Activated CD4-positive, alpha-beta T cell treated with anti-CD3 and anti-CD28 coated beads, Interleukin-2, amount 10 ng/mL, durations not matched to agents 24 days and 14 days (primary cell): Measurements from ENCODE around the gene CDNF. TPM values are rescaled to one million over a fixed set of nuclear protein-coding genes. Genes with fewer than 3 reads are reported as not detected.
"Not testable (repeated sequence)": the region's sequence is repeated elsewhere in the genome, so short reads cannot be mapped to it uniquely, and the experiment has no call there.

ENCODE experiments used
- DNase-seq: peaks from one replicate; pipeline ENCODE4 v3.0.0; 2022
- H3K27ac Mint-ChIP-seq: one replicate; pipeline ENCODE4 v1.8.0; 2022; ENCODE audit warnings: mild to moderate bottlenecking, mixed read lengths
- H3K27me3 Mint-ChIP-seq: one replicate; pipeline ENCODE4 v1.8.0; 2022; ENCODE audit warnings: mixed read lengths
- H3K36me3 Mint-ChIP-seq: one replicate; pipeline ENCODE4 v1.8.0; 2022; ENCODE audit warnings: low read depth, mild to moderate bottlenecking, mixed read lengths
- H3K4me1 Mint-ChIP-seq: one replicate; pipeline ENCODE4 v1.8.0; 2021; ENCODE audit warnings: mixed read lengths
- H3K4me3 Mint-ChIP-seq: one replicate; pipeline ENCODE4 v1.8.0; 2022; ENCODE audit warnings: mild to moderate bottlenecking, moderate library complexity, mixed read lengths
- H3K9me3 Mint-ChIP-seq: one replicate; pipeline ENCODE4 v1.8.0; 2021; ENCODE audit warnings: mixed read lengths
- intact Hi-C: fragments of 100-400 bp; cut with micrococcal nuclease; formaldehyde crosslinking; loops from one replicate; pipeline ENCODE4 v1.15.1; 2023
- total RNA-seq: library from RNA; stranded (reverse); gene quantifications from 2 replicates; pipeline ENCODE4 v1.2.3, GENCODE V29; 2022

The CDNF gene
- total RNA-seq, 1 donor from 2014 or later = 0.70 TPM

- peaks cover 12% of the 10 kb centered on the region for H3K27me3 Mint-ChIP-seq
- intact Hi-C loops = no loop called here
- no peak for DNase-seq
- H3K4me1 Mint-ChIP-seq = peaks cover 7% of the 10 kb centered on the region
- no peak overlapping the region for H3K27ac Mint-ChIP-seq
- no peaks in the 10 kb centered on the region for H3K9me3 Mint-ChIP-seq
- H3K4me3 Mint-ChIP-seq = no peak overlapping the region
- no peaks in the 10 kb centered on the region for H3K36me3 Mint-ChIP-seq
Observed at GRCh38 chr10:14826076-14826829, 11.6 kb downstream of the CDNF start.

- H3K4me3 Mint-ChIP-seq = no peak overlapping the region
- intact Hi-C loops = loop anchor here (1.0 to 5.0 kb wide), 4 partner anchors 177 to 627 kb away; no protein-coding TSS in a partner anchor
Observed at GRCh38 chr10:14823966-14824365, 13.9 kb downstream of the CDNF start.

GRCh38 chr10:14822879-14823755, 14.7 kb downstream of the CDNF start:
- peak; percentile 79 for DNase-seq
- Mint-ChIP-seq H3K27ac (no peak overlapping the region), H3K4me1 (peaks cover 12% of the 10 kb centered on the region), H3K27me3 (peaks cover 12% of the 10 kb centered on the region), H3K36me3 (no peaks in the 10 kb centered on the region), H3K9me3 (no peaks in the 10 kb centered on the region), H3K4me3 (no peak overlapping the region)
- intact Hi-C loops = loop anchor here (1.0 to 5.0 kb wide), 4 partner anchors 176 to 626 kb away; no protein-coding TSS in a partner anchor

More at GRCh38 chr10:14823966-14824365, 13.9 kb downstream of the CDNF start:
- H3K27me3 Mint-ChIP-seq = peaks cover 12% of the 10 kb centered on the region
- H3K9me3 Mint-ChIP-seq = no peaks in the 10 kb centered on the region
- DNase-seq = no peak
- peaks cover 12% of the 10 kb centered on the region for H3K4me1 Mint-ChIP-seq
- no peaks in the 10 kb centered on the region for H3K36me3 Mint-ChIP-seq
- no peak overlapping the region for H3K27ac Mint-ChIP-seq

GRCh38 chr10:14821635-14822375, 16.0 kb downstream of the CDNF start:
- no peak overlapping the region for H3K27ac Mint-ChIP-seq
- H3K36me3 Mint-ChIP-seq = no peaks in the 10 kb centered on the region
- no peak overlapping the region for H3K4me3 Mint-ChIP-seq
- intact Hi-C loops = loop anchor here (2.0 to 5.0 kb wide), 3 partner anchors 175 to 625 kb away; no protein-coding TSS in a partner anchor
- H3K9me3 Mint-ChIP-seq = no peaks in the 10 kb centered on the region
- no peak for DNase-seq
- peaks cover 12% of the 10 kb centered on the region for H3K4me1 Mint-ChIP-seq
- peaks cover 12% of the 10 kb centered on the region for H3K27me3 Mint-ChIP-seq

GRCh38 chr10:14820775-14821154, 17.1 kb downstream of the CDNF start:
- Mint-ChIP-seq H3K9me3 (no peaks in the 10 kb centered on the region), H3K27ac (no peak overlapping the region)
- intact Hi-C loops = loop anchor here (5.0 kb wide), 2 partner anchors 173 to 623 kb away; no protein-coding TSS in a partner anchor

GRCh38 chr10:14820010-14820774, 17.6 kb downstream of the CDNF start:
- Mint-ChIP-seq H3K9me3 (no peaks in the 10 kb centered on the region), H3K4me3 (no peak overlapping the region), H3K27ac (no peak overlapping the region), H3K36me3 (no peaks in the 10 kb centered on the region), H3K4me1 (peaks cover 8% of the 10 kb centered on the region), H3K27me3 (peaks cover under 1% of the 10 kb centered on the region)
- no peak for DNase-seq
- intact Hi-C loops = loop anchor here (5.0 kb wide), 2 partner anchors 173 to 623 kb away; no protein-coding TSS in a partner anchor

More at GRCh38 chr10:14820775-14821154, 17.1 kb downstream of the CDNF start:
- Mint-ChIP-seq H3K4me1 (peaks cover 9% of the 10 kb centered on the region), H3K27me3 (peaks cover 5% of the 10 kb centered on the region), H3K36me3 (no peaks in the 10 kb centered on the region), H3K4me3 (no peak overlapping the region)
- DNase-seq = no peak

GRCh38 chr10:14816717-14817116, 21.1 kb downstream of the CDNF start:
- DNase-seq, H3K9me3 Mint-ChIP-seq, H3K27ac Mint-ChIP-seq, H3K36me3 Mint-ChIP-seq, intact Hi-C loops, H3K4me3 Mint-ChIP-seq, H3K27me3 Mint-ChIP-seq: not testable (repeated sequence)
- peaks cover 16% of the 10 kb centered on the region for H3K4me1 Mint-ChIP-seq

- intact Hi-C loops = no loop called here
- Mint-ChIP-seq H3K4me3 (no peak overlapping the region), H3K27me3 (no peaks in the 10 kb centered on the region), H3K27ac (no peak overlapping the region), H3K9me3 (no peaks in the 10 kb centered on the region), H3K36me3 (no peaks in the 10 kb centered on the region), H3K4me1 (peaks cover 12% of the 10 kb centered on the region)
- no peak for DNase-seq
Observed at GRCh38 chr10:14815681-14816080, 22.2 kb downstream of the CDNF start.

- Mint-ChIP-seq H3K27me3 (peaks cover 10% of the 10 kb centered on the region), H3K27ac (no peak overlapping the region), H3K36me3 (no peaks in the 10 kb centered on the region), H3K4me3 (no peak overlapping the region), H3K4me1 (peaks cover 12% of the 10 kb centered on the region), H3K9me3 (no peaks in the 10 kb centered on the region)
- DNase-seq = no peak
- intact Hi-C loops = no loop called here
Observed at GRCh38 chr10:14812271-14812670, 25.6 kb downstream of the CDNF start.

GRCh38 chr10:14810969-14811953, 26.6 kb downstream of the CDNF start:
- no peaks in the 10 kb centered on the region for H3K36me3 Mint-ChIP-seq
- peaks cover 17% of the 10 kb centered on the region for H3K27me3 Mint-ChIP-seq
- H3K9me3 Mint-ChIP-seq = no peaks in the 10 kb centered on the region
- no peak for DNase-seq
- intact Hi-C loops = no loop called here
- no peak overlapping the region for H3K4me3 Mint-ChIP-seq
- peak overlapping the region; percentile 29 for H3K27ac Mint-ChIP-seq
- peaks cover 12% of the 10 kb centered on the region for H3K4me1 Mint-ChIP-seq

GRCh38 chr10:14806318-14806717, 31.5 kb downstream of the CDNF start:
- peaks cover 25% of the 10 kb centered on the region for H3K27me3 Mint-ChIP-seq

GRCh38 chr10:14803827-14804226, 34.0 kb downstream of the CDNF start:
- intact Hi-C loops = no loop called here
- Mint-ChIP-seq H3K36me3 (no peaks in the 10 kb centered on the region), H3K27me3 (peaks cover 39% of the 10 kb centered on the region), H3K27ac (no peak overlapping the region), H3K4me3 (no peak overlapping the region), H3K4me1 (no peaks in the 10 kb centered on the region), H3K9me3 (no peaks in the 10 kb centered on the region)
- no peak for DNase-seq

More at GRCh38 chr10:14806318-14806717, 31.5 kb downstream of the CDNF start:
- no peak for DNase-seq
- H3K4me3 Mint-ChIP-seq = no peak overlapping the region
- H3K36me3 Mint-ChIP-seq = no peaks in the 10 kb centered on the region
- no peak overlapping the region for H3K27ac Mint-ChIP-seq
- no peaks in the 10 kb centered on the region for H3K9me3 Mint-ChIP-seq
- no peaks in the 10 kb centered on the region for H3K4me1 Mint-ChIP-seq
- intact Hi-C loops = no loop called here
